Pons (tissue), 1 donor: ENCODE data around the gene PIWIL1.

ENCODE experiments used
- DNase-seq: peaks from one replicate; pipeline ENCODE4 v3.0.0-alpha.2; 2016; ENCODE audit warnings: low spot score

Gene PIWIL1

GRCh38 chr12:130374083-130374482, 36.4 kb downstream of the PIWIL1 start:
- DNase-seq, result no peak

DNA sequence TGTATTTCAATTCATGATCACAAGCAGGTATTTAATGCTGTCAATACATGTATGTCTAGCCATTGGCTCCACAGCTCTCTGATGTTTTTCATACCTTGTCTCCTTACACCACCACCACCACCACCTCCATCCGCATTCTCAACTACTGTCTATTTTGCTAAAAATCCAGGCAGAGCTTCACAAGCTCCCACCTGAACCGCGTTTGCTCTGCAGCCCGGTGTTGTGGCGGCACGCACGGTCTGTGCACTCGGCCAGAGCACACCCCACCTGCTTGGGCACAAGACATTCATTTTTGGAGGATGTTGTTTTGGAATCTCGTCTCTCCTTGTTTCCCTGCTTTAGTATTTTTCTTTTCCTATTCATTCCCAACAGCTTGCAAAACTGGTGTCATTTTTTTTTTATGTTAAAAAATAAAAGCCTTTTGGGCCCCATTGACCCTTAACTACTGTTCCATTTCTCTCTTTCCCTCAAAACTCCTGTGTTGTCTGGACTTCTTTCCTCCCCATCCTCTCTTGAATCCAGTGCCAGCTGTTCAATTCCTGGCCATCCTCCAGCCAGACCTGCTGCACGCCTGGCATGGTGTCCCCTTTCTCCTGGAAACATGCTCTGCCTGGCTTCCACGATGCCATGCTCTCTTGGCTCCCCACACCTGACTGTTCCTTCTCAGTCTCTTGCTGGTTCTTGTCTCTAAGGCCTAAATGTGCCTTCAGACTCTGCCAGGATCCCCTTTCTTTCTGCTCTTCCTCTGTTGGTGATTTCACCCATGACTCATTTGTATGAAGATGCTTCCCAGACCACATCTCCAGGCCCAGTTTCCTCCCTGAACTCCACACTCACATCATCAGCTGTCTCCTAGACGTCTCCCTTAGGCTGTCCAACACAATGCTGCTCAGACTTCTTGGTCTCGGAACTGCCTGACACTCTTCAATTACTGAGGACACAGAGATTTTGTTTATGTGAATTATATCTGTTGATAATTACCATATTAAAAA, 37.9 kb downstream of the PIWIL1 start:
- no peak for DNase-seq

GRCh38 chr12:130382818-130383217, 45.1 kb downstream of the PIWIL1 start:
- no peak for DNase-seq

DNA sequence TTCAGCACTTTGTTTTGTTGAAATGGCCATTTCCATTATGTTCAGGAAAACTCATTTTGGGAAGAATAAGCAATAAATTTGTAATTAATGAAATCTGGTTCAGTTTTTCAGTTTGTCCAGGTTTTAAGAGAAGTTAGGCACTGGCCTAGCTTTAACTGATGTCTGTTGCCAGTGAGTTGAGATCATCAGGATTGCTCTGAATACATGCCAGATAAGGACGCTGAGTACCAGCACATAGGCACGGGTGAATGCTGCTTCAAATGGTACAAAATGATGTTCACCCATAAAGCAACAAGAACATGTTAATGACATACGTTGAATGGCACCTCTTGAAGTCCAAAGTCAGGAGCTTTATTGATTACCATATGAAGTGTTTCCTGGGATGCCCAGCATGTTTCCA, 46.5 kb downstream of the PIWIL1 start:
- no peak for DNase-seq

GRCh38 chr12:130385193-130385592, 47.5 kb downstream of the PIWIL1 start:
- DNase-seq, result no peak

DNA sequence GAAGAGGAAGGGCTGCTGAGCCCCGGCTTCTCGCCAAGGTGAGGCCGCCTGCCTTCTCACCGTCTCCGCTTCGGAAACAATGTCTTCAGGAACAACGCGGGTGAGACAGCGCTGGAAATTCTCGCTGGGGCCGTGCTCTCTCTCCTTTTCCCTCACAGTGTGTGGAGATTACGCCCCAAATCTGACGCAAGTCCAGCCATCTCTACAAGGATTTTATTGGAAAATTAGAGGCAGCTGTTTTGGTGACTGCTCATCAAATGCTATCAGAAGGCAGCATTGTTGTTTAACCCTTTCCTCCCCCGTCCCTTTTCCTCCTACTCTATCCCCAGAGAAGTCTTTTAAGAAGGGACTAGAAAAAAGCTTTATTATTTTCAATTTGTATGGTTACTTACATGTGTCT, 53.5 kb downstream of the PIWIL1 start:
- no peak for DNase-seq

DNA sequence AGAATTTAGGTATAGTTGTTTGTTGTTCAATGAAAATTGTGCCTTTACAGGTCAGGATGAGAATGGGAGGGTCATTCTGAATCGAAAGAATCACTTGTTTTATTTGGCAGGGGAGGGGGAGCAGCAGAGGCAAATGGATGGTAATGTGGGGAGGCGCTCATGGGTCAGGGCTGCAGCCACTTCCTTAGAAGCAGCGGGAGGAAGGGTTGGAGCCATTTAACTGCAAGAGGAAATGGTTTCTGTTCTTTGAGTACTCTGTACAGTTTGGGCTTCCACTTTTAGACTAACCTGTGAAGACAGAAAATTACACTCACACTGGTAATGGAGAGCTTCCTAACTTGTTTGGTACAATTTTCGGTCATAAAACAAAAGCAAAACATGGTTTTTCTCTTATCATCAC, 57.2 kb downstream of the PIWIL1 start:
- no peak for DNase-seq

DNA sequence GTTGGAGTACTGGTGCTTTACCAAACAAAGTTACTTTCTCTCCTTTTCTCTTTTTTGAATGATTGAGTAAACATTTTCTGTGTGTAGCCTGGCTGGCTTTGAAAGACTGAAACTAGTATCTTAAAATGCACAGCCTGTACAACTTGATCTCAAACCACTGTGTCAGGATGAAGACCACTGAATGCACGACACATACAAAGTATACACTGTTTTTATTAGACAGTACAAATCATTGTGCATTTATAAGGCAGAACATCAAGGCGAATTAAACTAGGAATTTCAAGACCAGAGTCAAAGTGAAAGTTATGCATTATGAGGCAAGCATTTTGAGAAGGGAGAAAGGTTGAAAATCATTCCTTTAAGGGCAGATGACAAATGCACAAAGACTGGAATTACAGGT, 59.0 kb downstream of the PIWIL1 start:
- DNase-seq, result no peak

DNA sequence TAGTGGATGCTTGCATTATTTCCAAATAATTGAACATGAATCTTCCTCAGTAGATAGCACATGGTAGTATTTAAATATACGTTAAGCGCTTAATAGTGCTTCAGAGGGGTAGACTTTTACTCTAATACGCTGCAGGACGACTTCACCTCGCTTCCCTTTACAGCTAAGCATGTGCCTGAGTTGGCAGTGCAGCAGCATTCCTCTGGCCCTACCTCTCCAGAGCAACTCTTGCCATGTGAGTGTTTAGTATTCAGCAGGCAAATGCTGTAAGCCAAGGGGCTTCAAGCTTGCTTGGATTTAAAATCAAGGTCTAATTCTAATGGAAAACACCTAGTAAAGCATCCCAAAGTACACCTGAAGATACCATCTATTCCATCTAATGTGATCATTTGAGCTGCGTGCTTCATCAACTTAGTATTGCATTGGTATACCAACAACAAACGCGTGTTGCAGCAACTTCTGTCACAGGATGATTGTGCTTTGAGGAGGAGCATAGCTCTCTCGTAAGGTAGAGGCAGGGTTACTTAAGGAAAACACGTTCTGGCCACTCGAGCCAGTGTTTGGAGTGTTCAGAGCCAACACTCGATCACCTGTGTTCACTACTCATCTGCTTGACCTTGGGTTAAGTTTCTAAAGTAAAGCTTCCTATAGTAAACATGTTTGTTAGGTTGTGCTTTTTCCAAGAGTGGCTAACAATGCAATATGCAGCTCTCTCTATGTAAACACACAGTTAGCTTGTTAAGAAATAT, 60.6 kb downstream of the PIWIL1 start:
- no peak for DNase-seq

DNA sequence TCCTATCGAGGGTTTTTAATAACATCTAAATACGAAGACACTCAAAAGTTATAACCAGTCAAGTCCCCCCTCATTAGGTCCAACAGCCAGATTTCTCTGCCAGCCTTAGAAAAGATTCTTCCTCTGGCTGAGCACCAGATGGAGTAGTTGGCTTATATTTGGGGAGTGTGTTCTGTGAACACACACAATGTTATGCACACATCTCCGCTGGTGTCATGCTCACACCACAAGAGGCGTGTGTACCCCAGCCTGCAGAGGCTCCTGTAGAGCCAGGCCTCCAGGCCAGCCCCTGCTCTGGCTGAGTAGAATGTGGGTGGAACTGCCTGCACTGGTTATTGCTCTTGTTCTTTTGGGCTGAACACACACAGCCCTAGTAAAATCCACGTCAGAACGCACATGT, 64.0 kb downstream of the PIWIL1 start:
- DNase-seq, result peak; percentile 35

DNA sequence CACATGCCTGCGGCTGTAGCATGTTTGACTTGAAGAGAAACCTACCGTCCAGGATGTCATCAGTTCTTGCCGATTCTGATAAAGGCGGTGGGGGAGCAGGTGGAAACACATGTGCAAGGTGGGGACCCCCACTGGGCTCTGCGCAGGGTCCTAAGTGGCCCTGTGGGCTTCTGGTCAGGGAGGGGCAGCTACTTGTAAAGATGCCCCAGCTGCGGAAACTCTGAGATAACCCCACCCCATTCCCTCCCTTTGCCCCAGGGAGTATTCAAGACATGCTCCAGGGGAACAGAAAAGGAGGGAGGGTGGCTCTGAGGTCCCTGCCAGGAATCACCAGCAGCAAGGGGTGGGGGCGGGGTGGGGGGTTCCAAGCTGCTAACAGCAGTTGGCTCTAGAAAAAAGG, 67.6 kb downstream of the PIWIL1 start:
- no peak for DNase-seq

DNA sequence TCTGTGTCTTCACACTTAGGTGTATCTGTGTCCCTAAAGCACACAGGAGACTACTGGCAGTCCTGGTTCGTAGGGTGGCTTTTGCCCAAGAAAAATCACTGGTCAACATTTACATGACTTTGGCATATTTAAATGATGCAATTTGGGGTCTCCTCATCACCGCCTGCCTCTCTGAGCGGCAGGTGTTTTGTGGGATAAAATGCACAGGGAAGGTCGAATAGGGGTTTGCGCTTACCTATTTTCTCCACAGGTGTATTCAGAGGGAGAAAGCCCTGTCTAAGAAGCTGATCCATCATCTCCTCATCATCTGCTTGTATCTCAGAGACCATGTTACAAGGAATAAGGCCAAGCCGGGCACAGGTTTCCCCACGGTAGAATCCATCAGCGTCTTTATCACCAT, 74.7 kb downstream of the PIWIL1 start:
- DNase-seq, result no peak

- DNase-seq, result no peak
These were observed 76.2 kb downstream of the PIWIL1 start for GRCh38 chr12:130413909-130414308.

DNA sequence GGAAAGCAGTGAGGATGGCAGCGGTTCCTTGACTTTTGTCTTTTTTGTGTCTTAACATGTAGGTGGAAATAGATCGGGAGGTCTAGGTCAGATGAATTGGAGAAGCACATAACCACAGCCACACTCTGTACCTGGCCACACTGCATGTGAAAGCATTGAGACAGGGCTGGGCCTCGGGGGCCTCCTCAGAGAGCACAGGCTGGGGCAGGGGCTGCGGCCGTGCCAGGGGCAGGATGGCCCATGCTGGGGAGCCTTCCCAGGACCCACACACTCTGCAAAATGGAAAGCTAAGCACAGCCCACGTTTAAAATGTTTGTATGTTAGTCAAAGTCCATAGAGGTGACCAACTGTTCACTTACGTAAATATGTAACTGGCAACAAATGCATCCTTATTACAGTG, 76.7 kb downstream of the PIWIL1 start:
- no peak for DNase-seq

DNA sequence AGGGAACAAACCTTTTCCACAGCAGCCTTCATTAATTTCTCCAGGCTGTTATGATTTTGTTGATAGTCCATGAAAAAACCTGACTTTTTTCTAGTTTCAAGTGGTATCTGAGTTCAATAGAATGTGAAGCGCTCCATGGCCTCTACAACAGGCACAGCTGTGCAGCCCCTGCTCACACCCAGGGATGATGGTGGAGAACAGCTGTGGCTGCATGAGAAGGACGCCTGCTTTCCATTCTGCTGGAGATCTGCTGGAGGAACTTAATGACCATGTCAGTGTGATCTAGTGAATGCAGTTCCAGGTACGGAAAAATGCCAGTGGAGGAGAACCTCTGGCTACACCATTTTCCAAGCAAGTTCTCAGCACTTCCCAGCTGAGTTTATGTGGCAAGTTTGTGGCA, 80.6 kb downstream of the PIWIL1 start:
- no peak for DNase-seq

DNA sequence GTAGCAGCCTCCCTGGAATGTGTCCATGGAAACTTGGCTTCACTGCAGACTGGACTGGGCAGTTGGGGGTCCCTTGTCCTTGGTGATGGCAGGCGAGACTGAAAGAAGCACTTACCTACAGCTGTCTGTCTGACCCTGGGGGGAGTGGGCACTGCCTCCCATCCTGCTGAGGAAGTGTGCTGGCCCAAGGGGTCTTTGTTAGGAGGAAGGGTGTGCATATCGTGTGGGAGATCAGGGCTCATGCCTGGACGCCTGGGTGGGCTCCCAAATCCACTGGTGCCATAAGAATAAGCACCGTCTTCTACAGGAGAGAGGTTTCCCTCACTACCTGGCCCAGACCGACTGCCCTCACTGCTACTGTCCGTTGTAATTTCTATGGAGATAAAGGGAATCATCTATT, 81.4 kb downstream of the PIWIL1 start:
- DNase-seq, result no peak

DNA sequence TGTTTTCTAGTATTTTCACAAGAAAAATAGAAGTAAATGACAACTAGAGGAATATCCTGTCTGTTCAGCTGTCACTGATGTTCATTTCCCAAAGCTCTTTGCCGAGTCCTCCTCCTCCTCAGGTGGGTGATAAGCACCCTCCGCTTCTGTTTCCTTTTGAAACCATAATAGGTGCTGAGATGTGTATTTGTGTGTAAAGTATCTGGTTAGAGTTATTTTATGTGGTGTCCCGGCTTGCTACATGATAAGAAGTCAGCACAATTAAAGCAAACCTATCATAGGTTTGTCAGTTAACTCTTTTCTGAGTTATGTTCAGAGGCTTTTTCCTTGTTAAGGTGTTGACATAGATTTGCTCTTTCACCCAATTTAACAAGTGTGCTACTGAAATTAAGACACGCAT, 82.4 kb downstream of the PIWIL1 start:
- no peak for DNase-seq

- no peak for DNase-seq
These were observed 84.2 kb downstream of the PIWIL1 start for GRCh38 chr12:130421896-130422295.
